Measurements from ENCODE around the gene CCDC179.

Gene CCDC179

GRCh38 chr11:22860241-22860640 lies at the start of gene CCDC179:
CCDC179 (minus strand) TSS chr11:22860474; CDS start chr11:22860421, 53 bp downstream.
- no peak for DNase-seq

DNA sequence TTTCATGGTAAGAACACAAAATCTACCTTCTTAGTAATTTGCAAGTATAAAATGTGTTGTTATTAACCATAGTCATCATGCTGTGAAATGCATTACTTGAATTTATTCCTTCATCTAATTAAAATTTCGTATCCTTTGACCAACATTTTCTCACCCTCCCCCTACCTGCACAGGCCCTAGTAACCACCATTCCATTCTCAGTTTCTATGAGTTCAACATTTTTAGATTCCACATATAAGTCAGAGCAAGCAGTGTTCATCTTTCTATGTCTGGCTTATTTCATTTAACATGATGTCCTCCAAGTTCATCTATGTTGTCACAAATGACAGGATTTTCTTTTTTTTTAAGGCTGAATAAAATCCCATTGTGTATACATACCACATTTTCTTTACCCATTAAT lies 43.5 kb upstream of the CCDC179 start:
- DNase-seq, result no peak

GRCh38 chr11:22901603-22902002 lies 41.3 kb upstream of the CCDC179 start:
- DNase-seq, result no peak

- DNase-seq, result no peak
These were observed 40.7 kb upstream of the CCDC179 start for GRCh38 chr11:22900764-22901486.

- no peak for DNase-seq
These were observed 37.8 kb upstream of the CCDC179 start for GRCh38 chr11:22898036-22898435.

- no peak for DNase-seq
These were observed 30.0 kb upstream of the CCDC179 start for GRCh38 chr11:22890227-22890626.

GRCh38 chr11:22884217-22884616 lies 23.9 kb upstream of the CCDC179 start:
- DNase-seq, result no peak

GRCh38 chr11:22879630-22880029 lies 19.4 kb upstream of the CCDC179 start:
- DNase-seq, result no peak

DNA sequence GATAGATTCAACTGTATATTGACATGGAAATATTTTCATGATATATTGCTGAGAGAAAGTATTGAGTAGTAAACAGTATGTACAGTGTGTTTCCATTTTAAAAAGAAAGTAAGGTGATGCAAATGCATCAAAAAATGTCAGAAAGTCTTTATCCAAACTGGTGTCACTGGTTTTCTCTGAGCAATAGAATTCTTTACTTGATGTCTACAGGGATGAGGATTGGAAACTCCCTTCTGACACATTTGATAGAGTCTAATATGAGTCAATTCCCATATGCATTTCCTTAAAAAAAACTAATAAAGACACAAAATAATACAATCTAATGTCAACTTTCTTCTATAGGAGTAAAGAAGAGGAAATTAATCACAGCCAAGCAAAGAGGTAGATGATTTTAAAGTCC lies 18.3 kb upstream of the CCDC179 start:
- DNase-seq, result no peak

DNA sequence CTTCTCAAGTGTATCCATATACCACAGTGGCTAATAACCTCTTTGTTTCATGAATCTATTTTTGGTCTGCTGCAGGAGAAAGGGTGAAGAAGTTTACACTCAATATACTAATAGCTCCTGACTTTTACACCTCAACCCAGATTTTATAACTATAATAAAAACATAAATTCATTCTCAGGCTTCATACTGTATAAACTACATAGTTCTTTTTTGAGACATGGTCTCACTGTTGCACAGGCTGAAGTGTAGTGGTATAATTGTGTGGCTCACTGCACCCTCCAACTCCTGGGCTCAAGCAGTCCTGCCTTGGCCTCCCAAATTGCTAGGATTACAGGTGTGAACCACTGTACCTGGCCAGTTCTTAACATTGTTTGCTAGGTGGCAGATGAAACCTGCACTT lies 17.8 kb upstream of the CCDC179 start:
- no peak for DNase-seq

DNA sequence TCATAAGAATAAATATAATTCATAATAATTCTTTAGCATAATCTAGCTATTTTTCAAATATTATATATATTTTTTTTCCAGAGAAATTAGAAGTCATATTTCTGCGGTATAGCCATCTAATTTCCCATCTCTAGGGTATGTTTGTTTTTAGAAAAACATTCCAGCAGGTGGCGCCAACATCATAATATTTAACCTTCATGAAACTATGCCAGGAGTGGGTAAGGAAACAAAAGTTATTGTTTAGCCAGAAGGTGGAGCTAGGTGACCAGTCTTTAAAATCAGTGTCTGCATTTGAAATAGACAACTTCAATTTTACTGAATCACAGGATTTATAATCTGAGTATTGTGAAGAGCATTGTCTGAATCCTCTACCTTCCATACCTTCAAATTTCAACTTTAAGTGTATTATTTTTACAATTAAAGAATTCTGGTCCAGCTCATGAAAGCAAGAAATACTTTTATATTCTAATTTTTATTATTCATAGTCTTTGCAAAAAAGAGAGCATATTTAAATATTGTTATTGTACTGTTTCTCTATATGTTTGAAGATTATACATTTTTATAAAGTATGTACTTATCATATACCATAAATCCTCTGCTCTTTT lies 15.7 kb upstream of the CCDC179 start:
- DNase-seq, result peak; percentile 8 to 64 (median 28)

- DNase-seq, result no peak
These were observed 9.1 kb upstream of the CCDC179 start for GRCh38 chr11:22869325-22869724.

- no peak for DNase-seq
These were observed 518 bp downstream of the CCDC179 start for GRCh38 chr11:22859756-22860155.

- DNase-seq, result no peak
These were observed 8.8 kb downstream of the CCDC179 start for GRCh38 chr11:22851477-22851876.

DNA sequence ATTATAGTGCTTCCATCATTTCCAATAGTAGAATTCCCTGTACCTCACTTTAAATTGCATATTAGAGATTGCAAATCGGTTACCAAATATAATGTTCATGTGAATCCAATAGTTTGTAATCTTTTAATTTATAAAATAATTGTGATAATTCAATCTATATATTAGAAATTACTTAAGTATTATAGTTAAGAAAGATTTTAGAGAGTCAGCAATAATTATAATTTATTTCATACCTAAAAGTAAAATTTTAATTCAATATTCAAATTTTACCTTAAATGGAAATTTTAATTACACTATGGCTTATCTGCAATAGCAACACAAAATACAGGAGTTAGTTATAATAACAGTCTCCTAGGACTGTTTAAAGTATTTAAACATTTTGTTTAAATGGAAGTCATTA lies 13.5 kb downstream of the CCDC179 start:
- no peak for DNase-seq

- DNase-seq, result no peak
These were observed 27.8 kb downstream of the CCDC179 start for GRCh38 chr11:22832315-22833015.

DNA sequence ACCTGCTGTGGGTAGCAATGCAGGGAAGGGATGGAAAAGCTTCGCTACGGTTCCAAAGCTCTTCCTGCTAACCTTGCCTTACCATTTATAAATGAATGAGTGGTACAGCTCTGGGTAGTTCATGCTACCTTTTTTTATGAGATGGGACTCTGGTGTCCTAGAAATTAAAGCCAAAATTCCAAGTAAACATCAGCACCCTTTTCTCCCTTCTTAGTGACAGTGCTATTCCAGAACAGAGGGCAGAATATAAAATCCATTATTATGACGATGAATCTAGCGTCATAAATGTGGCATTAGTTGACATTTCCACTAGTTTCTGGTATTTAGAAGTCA lies 30.2 kb downstream of the CCDC179 start:
- no peak for DNase-seq

- peak; percentile 84 to 96 (median 92) for DNase-seq
These were observed 30.8 kb downstream of the CCDC179 start, which contains the start of gene SVIP for GRCh38 chr11:22829231-22830081. SVIP (minus strand) TSS chr11:22829801; CDS start chr11:22829748, 53 bp downstream.

DNA sequence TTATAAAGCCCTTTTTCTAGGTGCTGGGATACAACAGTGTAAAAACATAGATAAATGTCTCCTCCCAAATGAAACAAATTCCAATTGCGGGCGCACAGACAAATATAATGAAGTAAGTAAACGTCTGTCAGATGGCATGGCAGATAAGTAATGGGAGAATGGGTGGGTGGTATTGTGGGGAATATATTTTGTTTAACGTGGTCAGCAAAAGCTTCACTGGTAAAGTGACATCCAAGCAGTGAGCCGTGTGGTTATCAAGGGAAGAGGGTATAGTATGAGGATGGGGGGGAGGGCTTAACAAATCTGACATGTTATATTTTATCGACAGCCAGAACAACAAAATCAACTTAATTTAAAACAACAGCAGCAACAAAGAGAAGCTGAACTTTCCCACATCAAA lies 31.9 kb downstream of the CCDC179 start:
- no peak for DNase-seq

- DNase-seq, result no peak
These were observed 38.1 kb downstream of the CCDC179 start for GRCh38 chr11:22822203-22822602.

DNA sequence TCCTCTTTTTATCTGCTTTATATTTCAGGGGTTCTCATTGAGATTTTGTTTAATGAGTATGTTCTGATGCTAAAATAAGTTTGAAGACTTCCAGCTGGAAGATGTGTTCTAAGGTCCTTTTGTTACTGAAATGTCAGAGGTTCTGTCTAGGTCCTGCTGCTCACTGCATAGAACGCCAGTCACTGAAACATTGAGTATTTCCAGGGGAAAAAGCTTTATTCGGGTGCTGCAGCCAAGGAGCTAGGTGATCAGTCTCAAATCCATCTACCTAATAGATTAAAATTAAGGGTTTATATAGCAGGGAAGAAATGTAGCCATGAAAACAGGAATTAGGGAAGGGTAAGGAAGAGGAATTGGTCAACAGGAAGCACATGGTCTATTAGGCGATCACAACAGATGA lies 50.4 kb downstream of the CCDC179 start:
- DNase-seq, result no peak

DNA sequence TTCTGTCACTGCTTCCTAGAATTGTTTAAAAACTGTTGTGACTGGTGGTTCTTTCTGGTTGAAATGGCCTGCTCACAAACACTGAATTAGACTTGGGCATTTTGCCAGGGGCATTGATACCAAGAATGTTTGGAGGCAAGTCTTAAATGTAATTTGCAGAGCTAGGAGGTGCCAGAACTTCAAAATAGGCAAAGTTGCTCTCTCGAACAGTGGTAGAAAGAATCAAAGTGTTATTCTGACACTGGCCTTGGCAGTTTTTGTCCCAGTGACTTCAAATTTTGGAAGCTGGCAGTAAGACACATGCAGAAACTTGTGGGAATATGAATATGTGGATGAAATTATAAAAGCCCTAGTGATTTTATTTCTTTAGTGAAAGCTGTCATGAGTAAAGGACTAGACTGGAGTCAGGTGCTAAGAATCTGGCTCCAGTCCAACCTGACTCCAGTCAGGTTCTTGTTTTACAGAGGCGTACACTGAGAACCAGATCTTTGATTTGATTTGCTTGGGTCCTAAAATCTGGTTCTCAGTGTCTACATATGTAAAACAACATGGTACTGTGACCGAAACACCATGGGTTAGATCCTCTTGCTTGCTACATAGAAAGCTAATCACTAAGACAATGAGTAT lies 51.6 kb downstream of the CCDC179 start:
- no peak for DNase-seq
